Measurements from ENCODE around the gene TENM3.

The TENM3 gene

DNA sequence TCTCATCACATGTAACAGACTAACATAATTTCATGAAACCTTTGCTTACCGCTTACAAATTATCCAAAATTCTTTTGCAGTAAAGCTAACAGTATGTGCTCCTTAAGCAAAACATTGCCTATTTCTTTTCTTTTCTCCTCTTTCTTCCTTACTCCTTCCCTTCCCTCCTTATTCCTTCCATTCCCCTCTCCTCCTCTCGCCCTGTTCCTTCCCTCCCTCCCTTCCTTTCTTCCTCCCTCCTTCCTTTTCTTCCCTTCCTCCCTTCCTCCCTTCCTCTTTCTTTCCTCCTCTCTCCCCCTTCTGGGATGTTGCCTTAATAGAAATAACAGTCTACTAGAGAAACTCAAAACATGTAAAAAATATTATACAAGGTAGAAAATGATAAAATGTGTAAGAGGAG lies 246.4 kb downstream of the TENM3 start:
- Histone ChIP-seq H3K9me3 (replicated peaks; ENCODE audit: insufficient read depth, low read length) (no peaks in the 10 kb centered on the region), H3K4me1 (ENCODE audit: low read length) (peaks cover 31% of the 10 kb centered on the region), H3K9me2 (replicated peaks; ENCODE audit: insufficient read depth, low read length) (no peaks in the 10 kb centered on the region), H3K27me3 (replicated peaks; ENCODE audit: insufficient read depth, low read length) (no peaks in the 10 kb centered on the region), H3F3A (ENCODE audit: insufficient read depth, low read length) (peaks cover 16% of the 10 kb centered on the region), H3K4me2 (ENCODE audit: low read depth, low read length) (no peak overlapping the region), H4K20me1 (ENCODE audit: insufficient read depth, low read length) (no peaks in the 10 kb centered on the region), H3K36me3 (replicated peaks; ENCODE audit: insufficient read depth, low read length) (no peaks in the 10 kb centered on the region), H3K4me3 (ENCODE audit: low read length) (no peak overlapping the region), H3K79me2 (ENCODE audit: low read length) (no peaks in the 10 kb centered on the region), H3K27ac (ENCODE audit: low read length) (no peak overlapping the region), H3K9ac (ENCODE audit: low read length) (no peak overlapping the region), H2AFZ (ENCODE audit: low read length) (no peak overlapping the region)
- no peak for DNase-seq
- TF ChIP-seq, protein P1, sequence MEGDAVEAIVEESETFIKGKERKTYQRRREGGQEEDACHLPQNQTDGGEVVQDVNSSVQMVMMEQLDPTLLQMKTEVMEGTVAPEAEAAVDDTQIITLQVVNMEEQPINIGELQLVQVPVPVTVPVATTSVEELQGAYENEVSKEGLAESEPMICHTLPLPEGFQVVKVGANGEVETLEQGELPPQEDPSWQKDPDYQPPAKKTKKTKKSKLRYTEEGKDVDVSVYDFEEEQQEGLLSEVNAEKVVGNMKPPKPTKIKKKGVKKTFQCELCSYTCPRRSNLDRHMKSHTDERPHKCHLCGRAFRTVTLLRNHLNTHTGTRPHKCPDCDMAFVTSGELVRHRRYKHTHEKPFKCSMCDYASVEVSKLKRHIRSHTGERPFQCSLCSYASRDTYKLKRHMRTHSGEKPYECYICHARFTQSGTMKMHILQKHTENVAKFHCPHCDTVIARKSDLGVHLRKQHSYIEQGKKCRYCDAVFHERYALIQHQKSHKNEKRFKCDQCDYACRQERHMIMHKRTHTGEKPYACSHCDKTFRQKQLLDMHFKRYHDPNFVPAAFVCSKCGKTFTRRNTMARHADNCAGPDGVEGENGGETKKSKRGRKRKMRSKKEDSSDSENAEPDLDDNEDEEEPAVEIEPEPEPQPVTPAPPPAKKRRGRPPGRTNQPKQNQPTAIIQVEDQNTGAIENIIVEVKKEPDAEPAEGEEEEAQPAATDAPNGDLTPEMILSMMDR (IDR thresholded peaks at IDR 0.05; ENCODE audit: low read length), result no peak
- TF ChIP-seq EZH2phosphoT487 (IDR thresholded peaks at IDR 0.05; ENCODE audit: low read length) (no peak), EZH2 (optimal IDR thresholded peaks at IDR 0.05; ENCODE audit: low read depth, low read length) (no peak)

GRCh38 chr4:182491719-182492118 lies 248.5 kb downstream of the TENM3 start:
- TF ChIP-seq, protein P1 (IDR thresholded peaks at IDR 0.05; ENCODE audit: low read length), result no peak
- TF ChIP-seq EZH2phosphoT487 (IDR thresholded peaks at IDR 0.05; ENCODE audit: low read length), result no peak
- no peak for TF ChIP-seq EZH2 (optimal IDR thresholded peaks at IDR 0.05; ENCODE audit: low read depth, low read length)
- Histone ChIP-seq H3K9me2 (replicated peaks; ENCODE audit: insufficient read depth, low read length) (no peaks in the 10 kb centered on the region), H3K4me3 (ENCODE audit: low read length) (no peak overlapping the region), H3K9me3 (replicated peaks; ENCODE audit: insufficient read depth, low read length) (no peaks in the 10 kb centered on the region), H4K20me1 (ENCODE audit: insufficient read depth, low read length) (no peaks in the 10 kb centered on the region), H3K4me2 (ENCODE audit: low read depth, low read length) (peak overlapping the region; percentile 62), H2AFZ (ENCODE audit: low read length) (no peak overlapping the region), H3K36me3 (replicated peaks; ENCODE audit: insufficient read depth, low read length) (no peaks in the 10 kb centered on the region), H3K4me1 (ENCODE audit: low read length) (peaks cover 44% of the 10 kb centered on the region), H3F3A (ENCODE audit: insufficient read depth, low read length) (peaks cover 16% of the 10 kb centered on the region), H3K9ac (ENCODE audit: low read length) (no peak overlapping the region), H3K79me2 (ENCODE audit: low read length) (no peaks in the 10 kb centered on the region), H3K27ac (ENCODE audit: low read length) (peak overlapping the region; percentile 28; the same call in 1 of the 2 replicates), H3K27me3 (replicated peaks; ENCODE audit: insufficient read depth, low read length) (no peaks in the 10 kb centered on the region)
- no peak for DNase-seq

- H3K9me3 ChIP-seq (replicated peaks; ENCODE audit: insufficient read depth, low read length), result no peaks in the 10 kb centered on the region
- no peaks in the 10 kb centered on the region for H3K9me2 ChIP-seq (replicated peaks; ENCODE audit: insufficient read depth, low read length)
- H3F3A ChIP-seq (ENCODE audit: insufficient read depth, low read length), result peaks cover 16% of the 10 kb centered on the region
- peak; percentile 74 for DNase-seq
- H3K36me3 ChIP-seq (replicated peaks; ENCODE audit: insufficient read depth, low read length), result no peaks in the 10 kb centered on the region
- H3K4me1 ChIP-seq (ENCODE audit: low read length), result peaks cover 44% of the 10 kb centered on the region
- no peaks in the 10 kb centered on the region for H4K20me1 ChIP-seq (ENCODE audit: insufficient read depth, low read length)
- no peak overlapping the region for H2AFZ ChIP-seq (ENCODE audit: low read length)
- TF ChIP-seq EZH2 (optimal IDR thresholded peaks at IDR 0.05; ENCODE audit: low read depth, low read length) (no peak), EZH2phosphoT487 (IDR thresholded peaks at IDR 0.05; ENCODE audit: low read length) (no peak)
- TF ChIP-seq, protein P1 (IDR thresholded peaks at IDR 0.05; ENCODE audit: low read length), result no peak
- peak overlapping the region; percentile 18; the same call in 1 of the 2 replicates for H3K9ac ChIP-seq (ENCODE audit: low read length)
- peak overlapping the region; percentile 62 for H3K4me2 ChIP-seq (ENCODE audit: low read depth, low read length)
- H3K4me3 ChIP-seq (ENCODE audit: low read length), result peak overlapping the region; percentile 12; the same call in 1 of the 2 replicates
- H3K79me2 ChIP-seq (ENCODE audit: low read length), result no peaks in the 10 kb centered on the region
- H3K27me3 ChIP-seq (replicated peaks; ENCODE audit: insufficient read depth, low read length), result no peaks in the 10 kb centered on the region
- H3K27ac ChIP-seq (ENCODE audit: low read length), result peak overlapping the region; percentile 63
Observed at GRCh38 chr4:182492423-182492822, 249.2 kb downstream of the TENM3 start.

Data from MM.1S (cell line).